Psoas muscle (tissue), 8 donors: Measurements from ENCODE around the gene CRYM. TPM values are rescaled to one million over a fixed set of nuclear protein-coding genes. Genes with fewer than 3 reads are reported as not detected.
"Not testable (repeated sequence)": the region's sequence is repeated elsewhere in the genome, so short reads cannot be mapped to it uniquely, and the experiment has no call there.

ENCODE experiments used
- ATAC-seq, 4 donors: fragments of 200-7000 bp; cut with Tn5 transposase; one replicate each; pipeline ENCODE4 v1.9.1; 2020; ENCODE audit warnings: moderate library complexity in 3 of 4, mild to moderate bottlenecking in 2 of 4
- DNase-seq, 2 donors: peaks; one replicate each; pipeline ENCODE4 v3.0.0-alpha.2; 2020
- H3K27ac ChIP-seq: fragments of 200-600 bp; one replicate; pipeline ENCODE4 v1.8.0; 2022
- H3K27me3 ChIP-seq, 3 donors: fragments of 200-600 bp in 1 of 3; one replicate each; pipeline versions ENCODE4 v1.6.1 to v1.8.0; 2013 to 2022; ENCODE audit warnings: low read length in 2 of 3, mild to moderate bottlenecking in 2 of 3, moderate library complexity in 1 of 3; ENCODE audit not compliant: insufficient read depth in 3 of 3
- H3K36me3 ChIP-seq, 2 donors: fragments of 200-600 bp in 1 of 2; one replicate each; pipeline versions ENCODE4 v1.6.1 to v1.8.0; 2013 to 2022; ENCODE audit warnings: low read depth in 1 of 2, mild to moderate bottlenecking in 1 of 2, moderate library complexity in 1 of 2; ENCODE audit not compliant: insufficient read depth in 1 of 2
- H3K4me1 ChIP-seq: fragments of 200-600 bp; one replicate; pipeline ENCODE4 v1.8.0; 2022
- H3K4me3 ChIP-seq: fragments of 200-600 bp; one replicate; pipeline ENCODE4 v1.8.0; 2022; ENCODE audit warnings: mild to moderate bottlenecking
- H3K9me3 ChIP-seq: fragments of 200-600 bp; one replicate; pipeline ENCODE4 v1.8.0; 2022
- WGBS, 3 donors: extraction: QIAGEN DNeasy Blood & Tissue Kit; methylation state at CpG; one replicate each; pipeline versions ENCODE4 v1.1.6 to v1.1.7; 2013; 5-methylcytosine and 5-hydroxymethylcytosine counted together
- intact Hi-C, 2 donors: fragments of 100-400 bp; cut with DNase I; formaldehyde crosslinking; loops; one replicate each; pipeline versions ENCODE4 v1.11.0 to v1.14.2; 2022
- polyA plus RNA-seq, 3 donors: library from polyadenylated mRNA; stranded (reverse); fragments of 200-250 nt; gene quantifications; one replicate each; pipeline ENCODE4 v1.2.3, GENCODE V29; 2013
- total RNA-seq, 4 donors: library from RNA; stranded (reverse); fragmentation: NEBNext Ultra II Directional in 2 of 4; extraction: Animal tissue kit (Norgen Biotek cat#: 25700) in 2 of 4; gene quantifications; one replicate each; pipeline versions ENCODE4 v1.2.1 to v1.2.4, GENCODE V29; 2021 to 2023
- TF ChIP-seq, protein P1 (sequence below): fragments of 200-600 bp; IDR thresholded peaks from one replicate; pipeline ENCODE4 v1.8.0; 2022; ENCODE audit warnings: antibody characterized with exemption
- donor health status: healthy with polysubstance abuse.
- donor health status: DM: no; HTN: no; CAD: no; lungs with moderate emphysema.
- donor health status: Bipolar disorder and iron deficiency.
- donor health status: healthy.
- donor health status: DM: yes; HTN: yes; CAD: no.
- donor health status: DM: no; HTN: no; CAD: no.
- donor health status: DM: no; HTN: no; CAD: no.
- donor health status: DM: yes; HTN: yes; CAD: no.

Gene CRYM
- total and polyA plus RNA-seq, 7 donors = 0.25 to 33.4 (median 1.6) TPM

DNA sequence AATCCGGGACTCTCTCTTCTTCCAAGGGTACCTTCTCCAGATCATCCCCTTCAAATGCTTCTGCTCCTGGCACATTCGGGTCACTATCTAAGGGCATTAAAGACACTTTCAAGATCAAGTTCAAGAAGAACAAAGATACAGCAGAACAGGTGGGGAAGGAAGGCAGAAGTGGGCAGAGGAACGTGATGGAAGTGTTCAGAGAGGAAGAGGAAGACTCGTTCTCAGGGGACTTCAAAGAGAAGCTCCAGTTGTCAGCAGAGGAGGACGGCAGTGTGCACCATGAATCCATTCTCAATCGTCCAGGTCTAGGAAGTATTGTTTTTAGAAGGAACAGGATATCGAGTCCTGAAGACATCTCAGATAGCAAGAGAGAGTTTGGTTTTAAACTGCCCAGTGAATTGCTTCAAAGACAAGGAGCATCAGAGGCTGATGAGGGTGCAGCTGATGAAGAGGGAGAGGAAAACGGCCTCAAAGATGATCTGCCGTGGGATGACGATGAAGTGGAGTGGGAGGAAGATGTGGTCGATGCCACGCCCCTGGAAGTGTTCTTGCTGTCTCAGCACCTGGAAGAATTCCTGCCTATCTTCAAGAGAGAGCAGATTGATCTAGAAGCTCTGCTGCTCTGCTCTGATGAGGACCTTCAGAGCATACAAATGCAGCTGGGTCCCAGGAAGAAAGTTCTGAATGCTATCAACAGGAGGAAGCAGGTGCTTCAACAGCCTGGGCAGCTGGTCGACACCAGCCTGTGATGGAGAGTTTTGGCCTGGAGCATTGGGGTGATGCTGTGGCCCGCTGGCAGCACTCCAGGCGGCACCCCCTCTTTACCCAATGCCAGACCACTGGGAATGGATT, 27.8 kb downstream of the CRYM start:
- H3K4me1 ChIP-seq = no peaks in the 10 kb centered on the region
- no peaks in the 10 kb centered on the region for H3K9me3 ChIP-seq
- TF ChIP-seq, protein P1, sequence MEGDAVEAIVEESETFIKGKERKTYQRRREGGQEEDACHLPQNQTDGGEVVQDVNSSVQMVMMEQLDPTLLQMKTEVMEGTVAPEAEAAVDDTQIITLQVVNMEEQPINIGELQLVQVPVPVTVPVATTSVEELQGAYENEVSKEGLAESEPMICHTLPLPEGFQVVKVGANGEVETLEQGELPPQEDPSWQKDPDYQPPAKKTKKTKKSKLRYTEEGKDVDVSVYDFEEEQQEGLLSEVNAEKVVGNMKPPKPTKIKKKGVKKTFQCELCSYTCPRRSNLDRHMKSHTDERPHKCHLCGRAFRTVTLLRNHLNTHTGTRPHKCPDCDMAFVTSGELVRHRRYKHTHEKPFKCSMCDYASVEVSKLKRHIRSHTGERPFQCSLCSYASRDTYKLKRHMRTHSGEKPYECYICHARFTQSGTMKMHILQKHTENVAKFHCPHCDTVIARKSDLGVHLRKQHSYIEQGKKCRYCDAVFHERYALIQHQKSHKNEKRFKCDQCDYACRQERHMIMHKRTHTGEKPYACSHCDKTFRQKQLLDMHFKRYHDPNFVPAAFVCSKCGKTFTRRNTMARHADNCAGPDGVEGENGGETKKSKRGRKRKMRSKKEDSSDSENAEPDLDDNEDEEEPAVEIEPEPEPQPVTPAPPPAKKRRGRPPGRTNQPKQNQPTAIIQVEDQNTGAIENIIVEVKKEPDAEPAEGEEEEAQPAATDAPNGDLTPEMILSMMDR = no peak
- no peaks in the 10 kb centered on the region for H3K36me3 ChIP-seq
- no peak overlapping the region for H3K27ac ChIP-seq
- H3K27me3 ChIP-seq = no peaks in the 10 kb centered on the region
- no peak overlapping the region for H3K4me3 ChIP-seq
- 81 to 85% (median 82%) methylated on average over 15 of the region's 15 CpGs for WGBS, 3 donors
- intact Hi-C loops = no loop called here
- ATAC-seq (no peak), DNase-seq (no peak)

DNA sequence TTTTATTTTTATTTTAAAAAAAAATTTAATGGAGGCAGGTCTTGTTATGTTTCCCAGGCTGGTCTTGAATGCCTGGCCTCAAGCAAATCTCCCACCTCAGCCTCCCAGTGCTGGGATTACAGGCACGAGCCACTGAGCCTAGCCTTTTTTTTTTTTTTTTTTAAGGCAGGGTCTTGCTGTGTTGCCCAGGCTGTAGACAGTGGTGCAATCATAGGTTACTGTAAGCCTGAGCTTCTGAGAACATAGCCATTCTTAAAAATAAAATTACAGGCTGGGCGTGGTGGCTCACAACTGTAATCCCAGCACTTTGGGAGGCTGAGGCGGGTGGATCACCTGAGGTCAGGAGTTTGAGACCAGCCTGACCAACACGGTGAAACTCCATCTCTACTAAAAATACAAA, 29.9 kb downstream of the CRYM start:
- DNase-seq, H3K4me1 ChIP-seq, ATAC-seq, H3K4me3 ChIP-seq, H3K27me3 ChIP-seq, intact Hi-C loops, H3K27ac ChIP-seq, H3K9me3 ChIP-seq, H3K36me3 ChIP-seq: not testable (repeated sequence)
- 81 to 90% (median 87%) methylated on average over 4 of the region's 4 CpGs for WGBS, 3 donors

DNA sequence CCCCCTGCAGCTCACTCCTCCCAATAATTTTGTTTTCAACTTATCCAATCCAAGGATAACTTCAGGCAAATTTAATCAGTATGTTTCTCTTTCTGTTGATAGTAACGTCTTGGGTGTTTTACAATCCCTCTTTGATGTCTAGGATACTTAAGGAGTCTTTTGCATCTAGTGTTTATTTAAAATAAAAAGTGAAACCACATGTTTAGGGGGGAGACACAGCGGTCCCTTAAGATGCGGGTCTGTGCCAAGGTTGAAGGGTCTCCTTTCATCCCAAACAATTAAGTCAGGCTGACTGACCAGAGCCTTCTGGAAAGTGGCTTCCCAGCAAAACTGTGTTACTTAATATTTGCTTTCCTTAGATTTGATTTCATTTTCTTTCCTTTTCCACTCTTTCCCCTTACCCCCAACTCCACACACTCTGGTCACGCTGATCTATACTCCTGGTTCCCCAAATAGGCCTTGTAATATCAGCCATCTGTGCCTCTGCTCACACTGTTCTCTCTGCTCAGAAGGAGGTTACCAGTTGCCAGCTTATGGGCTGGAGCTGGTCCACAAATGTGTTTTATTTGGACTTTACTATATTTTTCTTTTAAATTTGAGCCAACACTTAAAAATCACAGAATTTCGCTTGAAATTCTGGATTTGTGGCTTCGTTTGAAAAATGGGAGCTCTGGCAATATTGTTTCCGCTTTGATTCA, 33.4 kb downstream of the CRYM start:
- intact Hi-C loops = no loop called here
- H3K27ac ChIP-seq = no peak overlapping the region
- no peak for DNase-seq
- no peaks in the 10 kb centered on the region for H3K9me3 ChIP-seq
- H3K4me1 ChIP-seq = no peaks in the 10 kb centered on the region
- no peak for ATAC-seq
- 63 to 72% (median 70%) methylated on average over 7 of the region's 7 CpGs for WGBS, 3 donors
- H3K36me3 ChIP-seq = no peaks in the 10 kb centered on the region
- no peaks in the 10 kb centered on the region for H3K27me3 ChIP-seq
- TF ChIP-seq, protein P1 = no peak
- H3K4me3 ChIP-seq = no peak overlapping the region

DNA sequence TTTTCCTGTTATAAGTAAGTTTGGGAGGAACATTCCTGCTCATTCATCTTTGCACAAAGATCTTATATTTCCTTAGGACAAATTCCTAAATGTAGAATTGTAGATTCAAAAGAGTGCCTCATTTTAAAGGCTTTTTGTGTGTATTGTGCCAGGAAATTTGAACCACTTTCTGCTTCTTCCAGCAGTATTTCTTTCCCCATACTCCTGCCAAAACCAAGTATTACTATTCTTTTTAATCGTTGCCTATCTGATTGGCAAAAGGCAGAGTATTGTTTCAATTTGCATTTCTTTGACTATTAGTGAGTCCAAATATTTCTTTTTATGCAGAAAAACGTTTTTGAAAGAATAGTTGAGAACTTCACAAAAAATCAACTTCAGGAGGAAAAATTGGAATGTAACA, 35.3 kb downstream of the CRYM start:
- no peak for ATAC-seq
- no peaks in the 10 kb centered on the region for H3K4me1 ChIP-seq
- TF ChIP-seq, protein P1 = no peak
- H3K4me3 ChIP-seq = no peak overlapping the region
- no peaks in the 10 kb centered on the region for H3K36me3 ChIP-seq
- no peaks in the 10 kb centered on the region for H3K27me3 ChIP-seq
- no peak overlapping the region for H3K27ac ChIP-seq
- H3K9me3 ChIP-seq = no peaks in the 10 kb centered on the region
- 10 to 16% (median 12%) methylated on average over 2 of the region's 2 CpGs for WGBS, 3 donors
- DNase-seq = no peak
- intact Hi-C loops = no loop called here

DNA sequence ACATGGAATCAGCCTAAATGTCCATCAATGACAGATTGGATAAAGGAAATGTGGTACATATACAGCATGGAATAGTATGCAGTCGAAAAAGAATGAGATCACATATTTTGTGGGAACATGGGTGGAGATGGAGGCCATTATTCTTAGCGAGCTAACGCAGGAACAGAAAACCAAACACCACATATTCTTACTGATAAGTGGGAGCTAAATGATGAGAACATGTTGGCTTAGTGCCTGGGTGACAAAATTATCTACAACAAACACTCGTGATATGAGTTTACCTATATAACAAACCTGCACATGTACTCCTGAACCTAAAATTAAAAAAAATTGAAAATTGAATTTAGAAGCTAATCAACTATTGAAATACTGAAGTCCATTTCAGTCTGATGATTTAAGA, 38.4 kb downstream of the CRYM start:
- TF ChIP-seq, protein P1 = no peak
- Histone ChIP-seq H3K36me3 (no peaks in the 10 kb centered on the region), H3K4me3 (no peak overlapping the region), H3K9me3 (no peaks in the 10 kb centered on the region), H3K4me1 (no peaks in the 10 kb centered on the region), H3K27ac (no peak overlapping the region), H3K27me3 (no peaks in the 10 kb centered on the region)
- intact Hi-C loops = no loop called here
- no peak for ATAC-seq
- WGBS, 3 donors = 85 to 91% (median 86%) methylated on average over 4 of the region's 4 CpGs
- no peak for DNase-seq
